Body of pancreas (tissue), 4 donors: ENCODE data around the gene UCKL1. TPM values are rescaled to one million over a fixed set of nuclear protein-coding genes. Genes with fewer than 3 reads are reported as not detected.
"Not testable (repeated sequence)": the region's sequence is repeated elsewhere in the genome, so short reads cannot be mapped to it uniquely, and the experiment has no call there.

Experiments
- ATAC-seq: fragments of 150-250 bp; one replicate; pipeline ENCODE4 v1.9.1; 2016
- DNase-seq, 4 donors: peaks; one replicate each; pipeline ENCODE4 v3.0.0-alpha.2; 2019
- H3K27ac ChIP-seq, 4 donors: fragments of 200-600 bp; sonication (generic); 1 replicate in 3 of 4; 2 replicates in 1 of 4; pipeline versions ENCODE4 v1.5.1 to v1.6.1; 2016 to 2019; ENCODE audit warnings: mild to moderate bottlenecking in 1 of 4, mixed read lengths in 1 of 4, moderate library complexity in 1 of 4
- H3K27me3 ChIP-seq, 2 donors: fragments of 200-600 bp; sonication (generic); one replicate each; pipeline ENCODE4 v1.6.0; 2016; ENCODE audit warnings: mild to moderate bottlenecking in 1 of 2
- H3K36me3 ChIP-seq, 2 donors: fragments of 200-600 bp; sonication (generic); replicated peaks in 1 of 2; 2 replicates each; pipeline ENCODE4 v1.5.1; 2016; ENCODE audit warnings: low read depth in 2 of 2; ENCODE audit not compliant: insufficient read depth in 1 of 2
- H3K4me1 ChIP-seq: fragments of 200-600 bp; sonication (generic); one replicate; pipeline ENCODE4 v1.6.0; 2016
- H3K4me3 ChIP-seq, 2 donors: fragments of 200-600 bp; sonication (generic); 1 replicate in 1 of 2; 2 replicates in 1 of 2; pipeline ENCODE4 v1.5.1; 2016 to 2019
- H3K9me3 ChIP-seq, 3 donors: fragments of 200-600 bp; sonication (generic); 1 replicate in 2 of 3; 2 replicates in 1 of 3; pipeline ENCODE4 v1.5.1; 2016
- POLR2A ChIP-seq, 3 donors: fragments of 450-650 bp; IDR thresholded peaks; one replicate each; pipeline ENCODE4 v1.6.1; 2016; ENCODE audit warnings: antibody characterized with exemption in 3 of 3, mild to moderate bottlenecking in 2 of 3
- WGBS, 2 donors: methylation state at CpG; one replicate each; pipeline ENCODE4 v1.1.5; 2017; 5-methylcytosine and 5-hydroxymethylcytosine counted together
- intact Hi-C: fragments of 100-400 bp; cut with DNase I; formaldehyde crosslinking; loops from one replicate; pipeline ENCODE4 v1.15.1; 2023
- total RNA-seq, 2 donors: library from RNA; depleted of rRNA; stranded (reverse); fragments of >200 nt; gene quantifications; one replicate each; pipeline ENCODE4 v1.1.0, GENCODE V29; 2016
- TF ChIP-seq, protein P1 (sequence below), 7 experiments: fragments of 450-650 bp in 4 of 7; fragments of 200-600 bp in 3 of 7; sonication (generic) in 3 of 7; IDR thresholded peaks; one replicate each; pipeline ENCODE4 v1.5.1; 2016 to 2019; ENCODE audit warnings: antibody characterized with exemption in 7 of 7

Gene UCKL1
- total RNA-seq, 2 donors from 2014 or later = 21.0 to 26.0 TPM

DNA sequence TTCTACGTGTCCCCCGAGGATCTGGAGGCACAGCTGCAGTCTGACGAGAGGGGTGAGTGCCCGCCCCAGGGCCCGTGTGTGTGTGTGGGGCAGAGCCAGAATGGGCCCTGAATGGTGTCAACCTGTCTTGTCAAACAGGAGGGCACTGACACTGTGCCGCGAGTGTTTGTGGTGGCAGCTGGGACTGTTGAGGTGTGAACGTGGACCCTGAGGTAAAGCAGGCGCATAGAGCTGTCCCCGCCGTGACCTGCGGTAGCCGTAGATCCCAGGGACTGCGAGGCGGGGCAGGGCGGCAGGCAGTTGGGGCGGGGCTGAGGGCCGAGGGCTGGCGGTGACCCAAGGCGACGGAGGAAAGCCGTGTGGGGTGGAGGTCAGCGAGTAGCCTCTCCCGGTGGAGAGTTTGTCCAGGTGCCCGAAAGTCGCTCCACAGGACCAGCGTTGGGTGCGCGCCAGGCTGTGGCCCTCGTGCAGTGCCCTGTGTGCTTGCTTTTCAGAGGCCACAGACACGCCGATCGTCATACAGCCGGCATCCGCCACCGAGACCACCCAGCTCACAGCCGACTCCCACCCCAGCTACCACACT, 25.2 kb downstream of the UCKL1 start:
- 88 to 92% methylated on average over 11 to 35 of the region's 37 CpGs for WGBS, 2 donors

DNA sequence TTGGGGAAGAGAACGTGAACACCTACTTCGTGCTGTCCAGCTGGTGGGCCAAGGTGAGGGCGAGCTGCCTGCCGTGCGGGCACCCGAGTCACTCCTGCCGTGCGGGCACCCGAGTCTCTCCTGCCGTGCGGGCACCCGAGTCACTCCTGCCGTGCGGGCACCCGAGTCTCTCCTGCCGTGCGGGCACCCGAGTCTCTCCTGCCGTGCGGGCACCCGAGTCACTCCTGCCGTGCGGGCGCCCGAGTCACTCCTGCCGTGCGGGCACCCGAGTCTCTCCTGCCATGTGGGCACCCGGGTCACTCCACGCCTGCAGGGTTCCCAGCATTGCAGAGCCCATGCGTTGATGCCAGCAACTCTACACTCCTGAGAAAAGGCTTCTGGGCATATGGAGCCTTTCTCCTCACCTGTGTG, 26.7 kb downstream of the UCKL1 start:
- peaks cover 19 to 27% of the 10 kb centered on the region in 2 donors for H3K36me3 ChIP-seq
- H3K9me3 ChIP-seq = not testable (repeated sequence)

More for the DNA sequence above, 25.2 kb downstream of the UCKL1 start:
- Histone ChIP-seq H3K4me3 (no peak overlapping the region), H3K27ac (no peak overlapping the region), H3K4me1 (no peaks in the 10 kb centered on the region), H3K27me3 (no peaks in the 10 kb centered on the region), H3K9me3 (no peaks in the 10 kb centered on the region), H3K36me3 (peaks cover 19 to 35% of the 10 kb centered on the region in 2 donors)
- ATAC-seq (no peak), DNase-seq (peak in 1 of 4 donors; percentile 6)
- intact Hi-C loops = no loop called here
- TF ChIP-seq, protein P1, sequence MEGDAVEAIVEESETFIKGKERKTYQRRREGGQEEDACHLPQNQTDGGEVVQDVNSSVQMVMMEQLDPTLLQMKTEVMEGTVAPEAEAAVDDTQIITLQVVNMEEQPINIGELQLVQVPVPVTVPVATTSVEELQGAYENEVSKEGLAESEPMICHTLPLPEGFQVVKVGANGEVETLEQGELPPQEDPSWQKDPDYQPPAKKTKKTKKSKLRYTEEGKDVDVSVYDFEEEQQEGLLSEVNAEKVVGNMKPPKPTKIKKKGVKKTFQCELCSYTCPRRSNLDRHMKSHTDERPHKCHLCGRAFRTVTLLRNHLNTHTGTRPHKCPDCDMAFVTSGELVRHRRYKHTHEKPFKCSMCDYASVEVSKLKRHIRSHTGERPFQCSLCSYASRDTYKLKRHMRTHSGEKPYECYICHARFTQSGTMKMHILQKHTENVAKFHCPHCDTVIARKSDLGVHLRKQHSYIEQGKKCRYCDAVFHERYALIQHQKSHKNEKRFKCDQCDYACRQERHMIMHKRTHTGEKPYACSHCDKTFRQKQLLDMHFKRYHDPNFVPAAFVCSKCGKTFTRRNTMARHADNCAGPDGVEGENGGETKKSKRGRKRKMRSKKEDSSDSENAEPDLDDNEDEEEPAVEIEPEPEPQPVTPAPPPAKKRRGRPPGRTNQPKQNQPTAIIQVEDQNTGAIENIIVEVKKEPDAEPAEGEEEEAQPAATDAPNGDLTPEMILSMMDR (IDR thresholded peaks at IDR 0.05) = no peak
- no peak for TF ChIP-seq POLR2A (IDR thresholded peaks at IDR 0.05)

DNA sequence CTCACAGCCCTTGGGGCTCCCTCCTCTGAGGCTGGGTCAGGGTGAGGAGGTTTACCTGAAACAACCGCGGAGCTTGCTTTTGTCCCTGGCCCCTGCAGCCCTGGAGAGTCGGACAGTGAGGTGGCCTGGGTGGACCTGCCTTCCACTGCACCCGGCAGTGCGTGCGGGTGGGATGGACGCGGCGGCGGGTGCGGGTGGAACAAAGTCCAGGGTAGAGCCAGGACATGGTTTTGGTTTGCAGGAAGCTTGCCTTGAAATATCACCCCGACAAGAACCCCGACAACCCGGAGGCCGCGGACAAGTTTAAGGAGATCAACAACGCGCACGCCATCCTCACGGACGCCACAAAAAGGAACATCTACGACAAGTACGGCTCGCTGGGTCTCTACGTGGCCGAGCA, 27.1 kb downstream of the UCKL1 start:
- H3K27ac ChIP-seq = no peak overlapping the region
- no peaks in the 10 kb centered on the region for H3K9me3 ChIP-seq
- TF ChIP-seq, protein P1 (IDR thresholded peaks at IDR 0.05) = no peak
- no peak for TF ChIP-seq POLR2A (IDR thresholded peaks at IDR 0.05)
- no peak overlapping the region for H3K4me3 ChIP-seq
- DNase-seq (no peak), ATAC-seq (no peak)
- intact Hi-C loops = no loop called here
- 96 to 97% methylated on average over 17 to 26 of the region's 26 CpGs for WGBS, 2 donors
- H3K36me3 ChIP-seq = peaks cover 19 to 27% of the 10 kb centered on the region in 2 donors
- H3K27me3 ChIP-seq = no peaks in the 10 kb centered on the region
- no peaks in the 10 kb centered on the region for H3K4me1 ChIP-seq

More for the DNA sequence above, 26.7 kb downstream of the UCKL1 start:
- WGBS, 2 donors = 95 to 97% methylated on average over 25 to 31 of the region's 31 CpGs
- intact Hi-C loops, ATAC-seq, H3K27me3 ChIP-seq, DNase-seq, H3K4me1 ChIP-seq, H3K4me3 ChIP-seq, H3K27ac ChIP-seq: not testable (repeated sequence)

DNA sequence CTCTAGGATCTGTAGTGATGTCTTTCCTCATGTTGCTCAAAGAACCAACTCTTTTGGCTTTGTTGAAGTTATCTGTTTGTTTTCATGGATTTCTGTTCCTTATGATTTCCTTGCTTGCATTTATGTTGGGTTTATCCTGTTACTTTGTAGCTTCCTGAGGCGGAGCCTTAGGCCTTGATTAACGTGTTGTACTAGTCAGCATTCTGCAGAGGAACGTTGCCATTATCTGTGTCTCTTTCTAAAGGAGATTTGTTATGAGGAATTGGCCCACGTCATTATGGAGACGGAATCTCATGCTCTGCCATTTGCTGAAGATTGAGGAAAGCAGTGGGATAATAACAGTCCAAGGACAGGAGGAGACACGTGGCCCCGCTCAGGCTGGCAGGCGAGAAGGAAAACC, 29.9 kb downstream of the UCKL1 start:
- H3K4me1 ChIP-seq = no peaks in the 10 kb centered on the region
- WGBS, 2 donors = 54 to 62% methylated on average over 8 of the region's 8 CpGs
- H3K4me3 ChIP-seq = no peak overlapping the region
- H3K9me3 ChIP-seq = no peaks in the 10 kb centered on the region
- TF ChIP-seq POLR2A (IDR thresholded peaks at IDR 0.05) = no peak
- TF ChIP-seq, protein P1 (IDR thresholded peaks at IDR 0.05) = no peak
- peaks cover 8 to 19% of the 10 kb centered on the region in 2 donors for H3K36me3 ChIP-seq
- H3K27ac ChIP-seq = no peak overlapping the region
- ATAC-seq (no peak), DNase-seq (no peak)
- intact Hi-C loops = no loop called here
- no peaks in the 10 kb centered on the region for H3K27me3 ChIP-seq

DNA sequence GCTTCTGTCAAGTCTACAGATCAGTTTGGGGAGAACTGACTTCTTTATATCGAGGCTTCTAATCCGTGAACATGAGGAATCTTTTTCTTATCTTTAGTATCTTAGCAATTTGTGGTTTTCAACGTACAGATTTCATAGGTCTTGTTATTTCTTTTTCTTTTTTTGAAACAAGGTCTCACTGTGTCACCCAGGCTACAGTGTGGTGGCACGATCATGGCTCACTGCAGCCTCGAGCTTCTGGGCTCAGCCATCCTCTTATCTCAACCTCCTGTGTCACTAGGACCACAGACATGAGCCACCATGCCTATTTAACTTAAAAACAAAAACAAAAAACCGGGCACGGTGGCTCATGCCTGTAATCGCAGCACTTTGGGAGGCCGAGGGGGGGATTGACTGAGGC, 32.0 kb downstream of the UCKL1 start:
- DNase-seq (no peak), ATAC-seq (no peak)
- peaks cover 6 to 10% of the 10 kb centered on the region in 2 donors for H3K36me3 ChIP-seq
- no peaks in the 10 kb centered on the region for H3K4me1 ChIP-seq
- H3K27me3 ChIP-seq = no peaks in the 10 kb centered on the region
- intact Hi-C loops = no loop called here
- TF ChIP-seq, protein P1 (IDR thresholded peaks at IDR 0.05) = no peak
- no peak for TF ChIP-seq POLR2A (IDR thresholded peaks at IDR 0.05)
- H3K9me3 ChIP-seq = no peaks in the 10 kb centered on the region
- 69 to 82% methylated on average over 9 of the region's 9 CpGs for WGBS, 2 donors
- no peak overlapping the region for H3K27ac ChIP-seq
- no peak overlapping the region for H3K4me3 ChIP-seq
